ENCODE measurements around the gene SLC25A1.
"Not testable (repeated sequence)": the region's sequence is repeated elsewhere in the genome, so short reads cannot be mapped to it uniquely, and the experiment has no call there.

SLC25A1 gene

GRCh38 chr22:19207401-19207808 is 28.9 kb upstream of the SLC25A1 start:
- Histone ChIP-seq H3K4me3 (replicated peaks; ENCODE audit: low read depth, low read length) (no peak overlapping the region), H3K36me3 (ENCODE audit: control insufficient read depth, insufficient read depth, low read length) (no peaks in the 10 kb centered on the region), H3K27me3 (replicated peaks; ENCODE audit: control insufficient read depth, insufficient read depth, low read length) (no peaks in the 10 kb centered on the region; the same call in none of the 2 replicates)
- TF ChIP-seq CTCF (IDR thresholded peaks at IDR 0.05; ENCODE audit: insufficient read depth, low read length, poor library complexity, severe bottlenecking): no peak
- DNase-seq (ENCODE audit: extremely low read depth, insufficient read length): no peak

- no peaks in the 10 kb centered on the region for H3K36me3 ChIP-seq (ENCODE audit: control insufficient read depth, insufficient read depth, low read length)
- no peak for TF ChIP-seq CTCF (IDR thresholded peaks at IDR 0.05; ENCODE audit: insufficient read depth, low read length, poor library complexity, severe bottlenecking)
- no peak for DNase-seq (ENCODE audit: extremely low read depth, insufficient read length)
- no peak overlapping the region for H3K4me3 ChIP-seq (replicated peaks; ENCODE audit: low read depth, low read length)
- no peaks in the 10 kb centered on the region; the same call in none of the 2 replicates for H3K27me3 ChIP-seq (replicated peaks; ENCODE audit: control insufficient read depth, insufficient read depth, low read length)
Measured at GRCh38 chr22:19206287-19206686, 27.8 kb upstream of the SLC25A1 start.

DNA sequence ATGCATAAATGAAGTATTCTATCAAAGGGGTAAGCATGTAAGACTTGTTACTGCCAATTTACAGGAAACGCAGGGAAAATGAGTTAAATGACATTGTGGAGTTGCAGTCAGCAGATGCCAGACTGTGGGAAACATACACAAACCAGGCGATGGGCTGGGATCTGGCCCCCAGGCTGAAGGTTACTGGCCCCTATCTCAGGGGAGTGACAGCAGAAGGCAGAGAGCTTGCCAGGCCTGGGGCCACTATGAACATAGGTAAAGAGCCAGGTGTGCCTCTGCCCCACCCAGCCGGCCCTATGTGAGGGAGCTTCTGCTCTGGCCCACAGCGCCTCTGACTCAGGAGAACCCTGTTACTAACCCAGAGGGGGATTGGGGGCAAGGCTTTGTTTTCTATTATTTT is 26.1 kb upstream of the SLC25A1 start:
- Histone ChIP-seq H3K4me3 (replicated peaks; ENCODE audit: low read depth, low read length) (no peak overlapping the region), H3K27me3 (replicated peaks; ENCODE audit: control insufficient read depth, insufficient read depth, low read length) (no peaks in the 10 kb centered on the region; the same call in none of the 2 replicates), H3K36me3 (ENCODE audit: control insufficient read depth, insufficient read depth, low read length) (no peaks in the 10 kb centered on the region)
- no peak for TF ChIP-seq CTCF (IDR thresholded peaks at IDR 0.05; ENCODE audit: insufficient read depth, low read length, poor library complexity, severe bottlenecking)
- no peak for DNase-seq (ENCODE audit: extremely low read depth, insufficient read length)

- TF ChIP-seq CTCF (IDR thresholded peaks at IDR 0.05; ENCODE audit: insufficient read depth, low read length, poor library complexity, severe bottlenecking): no peak
- H3K27me3 ChIP-seq (replicated peaks; ENCODE audit: control insufficient read depth, insufficient read depth, low read length): no peaks in the 10 kb centered on the region; the same call in none of the 2 replicates
- DNase-seq (ENCODE audit: extremely low read depth, insufficient read length): no peak
- H3K4me3 ChIP-seq (replicated peaks; ENCODE audit: low read depth, low read length): no peak overlapping the region
- H3K36me3 ChIP-seq (ENCODE audit: control insufficient read depth, insufficient read depth, low read length): no peaks in the 10 kb centered on the region
Measured at GRCh38 chr22:19203834-19204233, 25.3 kb upstream of the SLC25A1 start.

DNA sequence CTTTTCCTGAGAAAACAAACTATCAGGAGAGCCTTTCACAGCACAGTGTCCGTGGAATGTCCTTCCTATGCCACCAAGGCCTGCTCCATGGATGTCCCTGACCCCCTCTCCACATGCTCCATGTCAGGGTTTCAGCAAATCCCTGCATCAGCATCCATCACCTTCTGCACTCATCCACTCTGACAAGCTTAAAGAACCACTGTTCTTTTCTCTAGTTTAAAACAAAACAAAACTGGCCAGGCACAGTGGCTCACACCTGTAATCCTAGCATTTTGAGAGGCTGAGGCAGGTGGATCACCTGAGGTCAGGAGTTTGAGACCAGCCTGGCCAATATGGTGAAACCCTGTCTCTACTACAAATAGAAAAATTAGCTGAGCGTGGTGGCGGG is 24.3 kb upstream of the SLC25A1 start:
- H3K4me3 ChIP-seq (replicated peaks; ENCODE audit: low read depth, low read length); DNase-seq (ENCODE audit: extremely low read depth, insufficient read length); H3K36me3 ChIP-seq (ENCODE audit: control insufficient read depth, insufficient read depth, low read length); H3K27me3 ChIP-seq (replicated peaks; ENCODE audit: control insufficient read depth, insufficient read depth, low read length): not testable (repeated sequence)

- Histone ChIP-seq H3K36me3 (ENCODE audit: control insufficient read depth, insufficient read depth, low read length) (no peaks in the 10 kb centered on the region), H3K27me3 (replicated peaks; ENCODE audit: control insufficient read depth, insufficient read depth, low read length) (no peaks in the 10 kb centered on the region; the same call in 1 of the 2 replicates), H3K4me3 (replicated peaks; ENCODE audit: low read depth, low read length) (no peak overlapping the region)
- DNase-seq (ENCODE audit: extremely low read depth, insufficient read length): no peak
- no peak for TF ChIP-seq CTCF (IDR thresholded peaks at IDR 0.05; ENCODE audit: insufficient read depth, low read length, poor library complexity, severe bottlenecking)
Measured at GRCh38 chr22:19201869-19202798, 23.6 kb upstream of the SLC25A1 start.

Measured in GM06990 (cell line).